Measurements from ENCODE around the gene MRPL40.

Gene MRPL40

DNA sequence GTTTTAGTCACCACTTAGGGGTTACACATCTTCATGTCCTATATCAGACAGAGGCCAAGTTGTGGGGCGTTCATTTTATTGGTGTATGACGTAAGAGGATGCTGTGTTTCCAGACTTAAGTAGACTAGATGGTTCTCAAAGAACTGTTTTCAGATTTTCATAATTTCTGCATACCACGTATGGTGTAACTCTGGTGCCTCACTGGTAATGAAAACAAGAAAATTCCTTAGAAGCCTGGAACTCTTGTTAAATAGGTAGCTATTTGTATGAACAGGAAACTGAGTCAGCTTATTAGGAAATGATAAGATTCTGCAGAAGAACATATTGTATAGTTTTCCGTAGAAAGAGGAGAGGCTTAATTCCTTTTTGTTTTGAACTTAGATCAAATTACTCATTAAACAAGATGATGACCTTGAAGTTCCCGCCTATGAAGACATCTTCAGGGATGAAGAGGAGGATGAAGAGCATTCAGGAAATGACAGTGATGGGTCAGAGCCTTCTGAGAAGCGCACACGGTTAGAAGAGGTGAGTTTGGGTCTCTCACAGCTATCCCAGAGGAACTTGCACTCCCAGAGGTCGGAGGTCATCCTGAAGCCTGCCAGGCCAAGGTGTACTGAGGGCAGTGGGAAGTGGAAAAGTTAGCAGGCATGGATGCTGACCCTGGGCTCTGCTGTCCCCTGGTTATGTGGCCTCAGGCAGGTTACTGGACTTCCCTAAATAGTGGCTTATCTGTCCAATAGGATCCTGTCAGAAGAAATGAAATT, 51.3 kb downstream of the MRPL40 start:
- DNase-seq: no peak
